AG04450 (cell line): ENCODE results near the gene TCERG1L. TPM values are rescaled to one million over a fixed set of nuclear protein-coding genes. Genes with fewer than 3 reads are reported as not detected.

Experiments
- CTCF ChIA-PET: fragments of 300-600, 350-600 bp; formaldehyde crosslinking; extraction: SDS; loops from one replicate; lab custom pipeline; 2022; ENCODE audit warnings: antibody characterized with exemption, inconsistent platforms; lab: Charles Lee
- POLR2A ChIA-PET: fragments of 350-600 bp; formaldehyde crosslinking; extraction: SDS; loops from one replicate; lab custom pipeline; 2021; ENCODE audit warnings: antibody characterized with exemption, inconsistent platforms; lab: Yijun Ruan, JAX
- DNase-seq: peaks from one replicate; pipeline ENCODE4 v3.0.0-alpha.2; 2011; ENCODE audit warnings: low read depth, low spot score
- H3K27ac ChIP-seq: one replicate; pipeline ENCODE4 v1.5.1; 2012; ENCODE audit warnings: low read depth, low read length, control low read depth
- H3K27me3 ChIP-seq: one replicate; pipeline ENCODE4 v1.6.0; 2012; ENCODE audit warnings: low read length; ENCODE audit not compliant: control insufficient read depth, insufficient read depth
- H3K4me3 ChIP-seq: 2 replicates; pipeline ENCODE4 v1.5.1; 2011; ENCODE audit warnings: mild to moderate bottlenecking, low read depth, low read length, control low read depth
- H3K9me3 ChIP-seq: 2 replicates; pipeline ENCODE4 v1.5.1; 2012; ENCODE audit warnings: low read length; ENCODE audit not compliant: control insufficient read depth, insufficient read depth
- polyA plus RNA-seq: library from polyadenylated mRNA; depleted of rRNA; stranded (reverse); fragments of >200 nt; gene quantifications from 2 replicates; pipeline ENCODE4 v1.2.3, GENCODE V29; 2011
- TF ChIP-seq, protein P1 (sequence below): IDR thresholded peaks from 2 replicates; pipeline ENCODE4 v1.5.1; 2011; ENCODE audit warnings: low read depth, low read length, control low read depth, inconsistent platforms

The TCERG1L gene
- polyA plus RNA-seq, 1 experiment, result not detected

DNA sequence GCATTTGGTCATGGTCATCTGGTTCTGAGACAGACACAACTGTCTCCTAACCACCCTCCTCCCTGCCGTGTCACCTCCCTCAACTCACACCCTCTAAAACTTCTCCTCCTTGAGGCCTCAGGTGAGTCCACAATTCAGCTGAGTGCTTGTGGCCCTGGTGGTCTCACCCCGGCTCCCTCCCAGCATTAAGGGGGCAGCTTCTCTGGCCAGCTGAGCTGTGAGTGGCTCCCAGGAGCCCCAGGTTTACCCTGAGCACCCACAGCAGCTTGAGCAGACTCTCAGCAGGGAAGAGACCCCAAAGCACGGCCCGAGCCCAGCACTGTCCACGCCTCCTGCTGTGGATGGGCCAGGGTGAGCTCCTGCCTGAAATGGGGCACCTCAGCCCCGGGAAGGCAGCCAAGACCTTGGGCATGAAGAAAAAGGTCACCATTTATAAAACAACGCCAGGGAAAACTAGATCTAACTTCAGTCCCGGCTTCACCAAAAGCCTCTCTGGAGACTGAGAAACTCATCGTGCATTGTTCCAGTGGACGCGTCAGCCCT lies 201.2 kb downstream of the TCERG1L start:
- CTCF ChIA-PET, result no interaction called here
- no peak for DNase-seq
- POLR2A ChIA-PET, result no interaction called here
- no peak overlapping the region for H3K27ac ChIP-seq
- TF ChIP-seq, protein P1, sequence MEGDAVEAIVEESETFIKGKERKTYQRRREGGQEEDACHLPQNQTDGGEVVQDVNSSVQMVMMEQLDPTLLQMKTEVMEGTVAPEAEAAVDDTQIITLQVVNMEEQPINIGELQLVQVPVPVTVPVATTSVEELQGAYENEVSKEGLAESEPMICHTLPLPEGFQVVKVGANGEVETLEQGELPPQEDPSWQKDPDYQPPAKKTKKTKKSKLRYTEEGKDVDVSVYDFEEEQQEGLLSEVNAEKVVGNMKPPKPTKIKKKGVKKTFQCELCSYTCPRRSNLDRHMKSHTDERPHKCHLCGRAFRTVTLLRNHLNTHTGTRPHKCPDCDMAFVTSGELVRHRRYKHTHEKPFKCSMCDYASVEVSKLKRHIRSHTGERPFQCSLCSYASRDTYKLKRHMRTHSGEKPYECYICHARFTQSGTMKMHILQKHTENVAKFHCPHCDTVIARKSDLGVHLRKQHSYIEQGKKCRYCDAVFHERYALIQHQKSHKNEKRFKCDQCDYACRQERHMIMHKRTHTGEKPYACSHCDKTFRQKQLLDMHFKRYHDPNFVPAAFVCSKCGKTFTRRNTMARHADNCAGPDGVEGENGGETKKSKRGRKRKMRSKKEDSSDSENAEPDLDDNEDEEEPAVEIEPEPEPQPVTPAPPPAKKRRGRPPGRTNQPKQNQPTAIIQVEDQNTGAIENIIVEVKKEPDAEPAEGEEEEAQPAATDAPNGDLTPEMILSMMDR, result no peak
- no peaks in the 10 kb centered on the region for H3K27me3 ChIP-seq
- no peak overlapping the region for H3K4me3 ChIP-seq
- peaks cover 87% of the 10 kb centered on the region for H3K9me3 ChIP-seq

DNA sequence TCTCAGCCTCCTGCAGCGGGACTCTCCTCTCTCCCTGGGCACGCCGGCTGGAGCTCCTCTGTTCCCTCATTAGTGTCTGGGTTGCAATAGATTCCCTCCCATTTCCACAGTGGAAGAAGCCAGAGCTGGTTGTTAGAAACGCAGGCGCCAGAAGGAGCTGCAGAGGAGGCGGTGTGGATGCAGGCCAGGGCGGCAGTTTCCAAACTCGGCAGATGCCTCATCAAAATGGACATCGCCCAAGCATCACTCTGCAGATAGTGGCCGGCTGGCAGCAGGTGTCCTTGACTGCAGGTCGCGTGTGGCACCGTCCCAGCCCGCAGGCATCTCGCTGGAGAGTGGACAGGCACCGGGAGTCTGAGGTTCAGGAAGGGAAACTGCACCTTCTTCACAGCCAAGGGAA lies 201.8 kb downstream of the TCERG1L start:
- peaks cover 87% of the 10 kb centered on the region for H3K9me3 ChIP-seq
- no peak for DNase-seq
- POLR2A ChIA-PET, result no interaction called here
- CTCF ChIA-PET, result no interaction called here
- H3K27me3 ChIP-seq, result no peaks in the 10 kb centered on the region
- H3K4me3 ChIP-seq, result no peak overlapping the region
- no peak overlapping the region for H3K27ac ChIP-seq
- TF ChIP-seq, protein P1, result no peak

DNA sequence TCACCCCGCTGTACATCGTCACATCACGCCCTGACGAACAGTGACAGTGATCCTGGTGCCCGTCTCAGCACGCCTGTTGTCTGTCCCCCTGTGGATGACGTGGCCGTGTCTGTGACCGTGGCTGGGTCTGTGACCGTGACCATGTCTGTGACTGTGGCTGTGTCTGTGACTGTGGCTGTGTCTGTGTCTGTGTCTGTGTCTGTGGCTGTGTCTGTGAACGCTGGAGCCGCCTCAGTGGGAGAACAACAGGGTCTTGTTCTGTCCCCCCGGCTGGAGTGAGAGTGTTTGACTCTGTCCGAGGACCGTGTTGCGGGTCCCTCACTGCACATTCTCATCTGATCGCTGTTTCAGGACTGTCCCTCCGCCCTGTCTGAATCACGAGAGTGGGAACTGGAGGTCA lies 202.2 kb downstream of the TCERG1L start:
- Histone ChIP-seq H3K27me3 (no peaks in the 10 kb centered on the region), H3K27ac (no peak overlapping the region), H3K4me3 (no peak overlapping the region), H3K9me3 (peaks cover 82% of the 10 kb centered on the region)
- ChIA-PET CTCF (no interaction called here), POLR2A (no interaction called here)
- TF ChIP-seq, protein P1, result no peak
- DNase-seq, result no peak

DNA sequence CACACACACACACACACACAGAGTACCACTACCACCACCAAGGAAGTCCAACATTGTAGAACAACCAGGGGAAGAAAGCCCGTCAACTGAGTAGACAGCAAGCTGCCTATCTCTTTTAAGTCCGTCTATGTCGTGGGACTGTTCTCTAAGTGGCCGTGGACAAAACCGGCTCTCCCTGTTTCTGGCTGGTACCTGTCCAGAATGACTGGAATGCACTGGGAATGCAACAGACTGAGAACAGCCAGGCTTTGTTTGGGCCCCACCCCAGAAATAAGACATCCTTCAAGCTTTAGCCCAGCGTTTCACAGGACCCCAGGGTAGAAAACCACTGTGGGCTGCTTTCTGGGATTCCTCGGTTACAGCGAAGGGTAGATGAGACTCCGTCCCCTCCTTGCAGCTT lies 203.6 kb downstream of the TCERG1L start:
- ChIA-PET POLR2A (no interaction called here), CTCF (no interaction called here)
- no peaks in the 10 kb centered on the region for H3K27me3 ChIP-seq
- DNase-seq, result no peak
- H3K9me3 ChIP-seq, result peaks cover 78% of the 10 kb centered on the region
- no peak overlapping the region for H3K27ac ChIP-seq
- no peak overlapping the region for H3K4me3 ChIP-seq
- TF ChIP-seq, protein P1, result no peak

DNA sequence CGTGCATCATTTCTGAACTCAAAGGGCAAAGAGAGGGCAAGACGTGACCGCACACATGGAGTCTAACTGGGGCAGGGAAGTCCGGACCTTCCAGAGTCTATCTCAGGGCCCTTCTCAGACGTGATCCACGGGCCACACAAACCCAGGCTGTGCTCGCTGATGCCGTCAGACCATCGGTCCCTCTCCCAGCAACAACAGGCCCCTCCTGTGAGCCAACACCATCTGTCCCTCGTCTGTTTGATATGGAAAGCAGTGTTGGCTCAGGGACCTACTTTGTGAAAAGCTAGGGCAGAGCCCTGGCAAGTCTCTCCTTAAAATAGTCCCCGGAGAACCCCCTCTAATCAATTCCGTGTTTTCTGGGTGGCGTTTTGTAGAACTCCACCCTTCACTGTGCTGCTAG lies 208.8 kb downstream of the TCERG1L start:
- Histone ChIP-seq H3K4me3 (no peak overlapping the region), H3K27ac (no peak overlapping the region), H3K27me3 (no peaks in the 10 kb centered on the region), H3K9me3 (peaks cover 53% of the 10 kb centered on the region)
- ChIA-PET CTCF (no interaction called here), POLR2A (no interaction called here)
- TF ChIP-seq, protein P1, result no peak
- DNase-seq, result no peak
